Measurements from ENCODE around the gene DYNLT2B. TPM values are rescaled to one million over a fixed set of nuclear protein-coding genes. Genes with fewer than 3 reads are reported as not detected.

DYNLT2B gene
- total RNA-seq, 1 experiment from 2014 or later: 41.4 TPM

DNA sequence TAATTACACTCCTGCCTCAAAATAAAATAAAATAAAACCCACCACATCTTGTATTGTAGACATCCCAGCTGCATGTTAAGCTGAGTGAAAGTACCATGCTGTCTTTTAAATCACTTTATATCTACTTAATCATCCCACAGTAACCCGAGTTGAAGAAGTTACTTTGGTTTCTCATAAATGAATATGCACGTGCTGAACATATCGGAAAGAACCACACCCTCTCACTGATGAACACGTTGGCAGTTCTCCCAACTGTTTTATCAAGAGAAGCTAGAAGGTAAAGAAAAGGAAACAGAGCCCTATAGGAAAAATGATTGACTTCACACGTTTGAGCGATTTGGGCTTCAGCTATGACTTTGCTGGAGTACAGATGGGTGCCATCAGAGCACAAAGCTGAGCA lies 36.1 kb upstream of the DYNLT2B start:
- DNase-seq (ENCODE audit: low read depth, low spot score): no peak
- ChIA-PET POLR2A (no interaction called here), CTCF (interaction anchor here (0.6 kb wide), 1 partner anchor 355 kb away, joined by 3 read pairs; no protein-coding TSS in a partner anchor)
- Histone ChIP-seq H3K27ac (ENCODE audit: low read length) (no peak overlapping the region), H3K27me3 (ENCODE audit: control insufficient read depth, insufficient read depth, low read length) (no peaks in the 10 kb centered on the region), H3K4me3 (ENCODE audit: low read depth in 2 of 2, low read length in 2 of 2) (no peak overlapping the region), H3K4me1 (ENCODE audit: control insufficient read depth, insufficient read depth, low read length) (no peaks in the 10 kb centered on the region), H3K9me3 (ENCODE audit: control insufficient read depth, insufficient read depth, low read depth, low read length) (no peaks in the 10 kb centered on the region), H3K36me3 (ENCODE audit: control insufficient read depth, insufficient read depth, low read length) (peaks cover 18% of the 10 kb centered on the region)
- in situ Hi-C loops (cut with HindIII; ENCODE audit: low pct_unique_long_range_greater_than_20kb, low sequenced_read_pairs) (no loop called here), intact Hi-C loops (cut with micrococcal nuclease; ENCODE audit: unreplicated experiment) (no loop called here)
- TF ChIP-seq, protein P1, sequence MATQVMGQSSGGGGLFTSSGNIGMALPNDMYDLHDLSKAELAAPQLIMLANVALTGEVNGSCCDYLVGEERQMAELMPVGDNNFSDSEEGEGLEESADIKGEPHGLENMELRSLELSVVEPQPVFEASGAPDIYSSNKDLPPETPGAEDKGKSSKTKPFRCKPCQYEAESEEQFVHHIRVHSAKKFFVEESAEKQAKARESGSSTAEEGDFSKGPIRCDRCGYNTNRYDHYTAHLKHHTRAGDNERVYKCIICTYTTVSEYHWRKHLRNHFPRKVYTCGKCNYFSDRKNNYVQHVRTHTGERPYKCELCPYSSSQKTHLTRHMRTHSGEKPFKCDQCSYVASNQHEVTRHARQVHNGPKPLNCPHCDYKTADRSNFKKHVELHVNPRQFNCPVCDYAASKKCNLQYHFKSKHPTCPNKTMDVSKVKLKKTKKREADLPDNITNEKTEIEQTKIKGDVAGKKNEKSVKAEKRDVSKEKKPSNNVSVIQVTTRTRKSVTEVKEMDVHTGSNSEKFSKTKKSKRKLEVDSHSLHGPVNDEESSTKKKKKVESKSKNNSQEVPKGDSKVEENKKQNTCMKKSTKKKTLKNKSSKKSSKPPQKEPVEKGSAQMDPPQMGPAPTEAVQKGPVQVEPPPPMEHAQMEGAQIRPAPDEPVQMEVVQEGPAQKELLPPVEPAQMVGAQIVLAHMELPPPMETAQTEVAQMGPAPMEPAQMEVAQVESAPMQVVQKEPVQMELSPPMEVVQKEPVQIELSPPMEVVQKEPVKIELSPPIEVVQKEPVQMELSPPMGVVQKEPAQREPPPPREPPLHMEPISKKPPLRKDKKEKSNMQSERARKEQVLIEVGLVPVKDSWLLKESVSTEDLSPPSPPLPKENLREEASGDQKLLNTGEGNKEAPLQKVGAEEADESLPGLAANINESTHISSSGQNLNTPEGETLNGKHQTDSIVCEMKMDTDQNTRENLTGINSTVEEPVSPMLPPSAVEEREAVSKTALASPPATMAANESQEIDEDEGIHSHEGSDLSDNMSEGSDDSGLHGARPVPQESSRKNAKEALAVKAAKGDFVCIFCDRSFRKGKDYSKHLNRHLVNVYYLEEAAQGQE (IDR thresholded peaks at IDR 0.05; ENCODE audit: insufficient read depth in 1 of 2, low read depth in 2 of 2, low read length in 1 of 2): no peak
- TF ChIP-seq TCF7L2 (IDR thresholded peaks at IDR 0.05; ENCODE audit: low read depth, low read length): no peak
- TF ChIP-seq SIN3A (IDR thresholded peaks at IDR 0.05; ENCODE audit: borderline replicate concordance, insufficient read depth, low read depth, low read length): no peak
- TF ChIP-seq, protein P2, sequence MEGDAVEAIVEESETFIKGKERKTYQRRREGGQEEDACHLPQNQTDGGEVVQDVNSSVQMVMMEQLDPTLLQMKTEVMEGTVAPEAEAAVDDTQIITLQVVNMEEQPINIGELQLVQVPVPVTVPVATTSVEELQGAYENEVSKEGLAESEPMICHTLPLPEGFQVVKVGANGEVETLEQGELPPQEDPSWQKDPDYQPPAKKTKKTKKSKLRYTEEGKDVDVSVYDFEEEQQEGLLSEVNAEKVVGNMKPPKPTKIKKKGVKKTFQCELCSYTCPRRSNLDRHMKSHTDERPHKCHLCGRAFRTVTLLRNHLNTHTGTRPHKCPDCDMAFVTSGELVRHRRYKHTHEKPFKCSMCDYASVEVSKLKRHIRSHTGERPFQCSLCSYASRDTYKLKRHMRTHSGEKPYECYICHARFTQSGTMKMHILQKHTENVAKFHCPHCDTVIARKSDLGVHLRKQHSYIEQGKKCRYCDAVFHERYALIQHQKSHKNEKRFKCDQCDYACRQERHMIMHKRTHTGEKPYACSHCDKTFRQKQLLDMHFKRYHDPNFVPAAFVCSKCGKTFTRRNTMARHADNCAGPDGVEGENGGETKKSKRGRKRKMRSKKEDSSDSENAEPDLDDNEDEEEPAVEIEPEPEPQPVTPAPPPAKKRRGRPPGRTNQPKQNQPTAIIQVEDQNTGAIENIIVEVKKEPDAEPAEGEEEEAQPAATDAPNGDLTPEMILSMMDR (IDR thresholded peaks at IDR 0.05): no peak
- no peak for TF ChIP-seq POLR2AphosphoS5 (IDR thresholded peaks at IDR 0.05; ENCODE audit: low read depth, low read length)
- no TSS peak for BruUV-seq (replicated peaks)
- ATAC-seq: no peak

DNA sequence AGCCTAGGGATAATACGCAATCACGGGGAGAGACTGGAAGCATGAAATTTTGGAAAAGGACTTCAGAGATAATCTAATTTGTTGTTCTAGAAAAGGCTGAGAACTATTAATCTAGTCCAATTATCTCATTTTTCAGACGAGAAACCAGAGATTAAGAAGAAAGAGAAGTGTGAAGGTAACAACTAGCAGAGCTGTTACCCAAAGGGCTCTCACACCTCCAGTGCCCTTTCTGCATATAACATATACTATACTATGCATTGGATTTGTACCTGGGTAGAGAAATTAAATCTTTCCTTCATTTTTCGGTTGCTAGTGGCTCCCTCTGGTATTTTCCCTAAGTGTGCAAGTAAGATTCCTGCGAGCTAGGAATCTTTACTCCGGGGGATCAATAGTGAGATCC lies 33.5 kb upstream of the DYNLT2B start:
- Histone ChIP-seq H3K27me3 (ENCODE audit: control insufficient read depth, insufficient read depth, low read length) (no peaks in the 10 kb centered on the region), H3K27ac (ENCODE audit: low read length) (no peak overlapping the region), H3K9me3 (ENCODE audit: control insufficient read depth, insufficient read depth, low read depth, low read length) (no peaks in the 10 kb centered on the region), H3K4me3 (ENCODE audit: low read depth in 2 of 2, low read length in 2 of 2) (no peak overlapping the region), H3K36me3 (ENCODE audit: control insufficient read depth, insufficient read depth, low read length) (peaks cover 13% of the 10 kb centered on the region), H3K4me1 (ENCODE audit: control insufficient read depth, insufficient read depth, low read length) (0 out of 2 replicates have a peak, but pooled peaks cover 2% of the 10 kb centered on the region)
- ChIA-PET CTCF (no interaction called here), POLR2A (no interaction called here)
- TF ChIP-seq, protein P2 (IDR thresholded peaks at IDR 0.05): no peak
- DNase-seq (ENCODE audit: low read depth, low spot score) (no peak), ATAC-seq (no peak)
- intact Hi-C loops (cut with micrococcal nuclease; ENCODE audit: unreplicated experiment): no loop called here
- no TSS peak for BruUV-seq (replicated peaks)
- in situ Hi-C loops (cut with HindIII; ENCODE audit: low pct_unique_long_range_greater_than_20kb, low sequenced_read_pairs): no loop called here
